ENCODE measurements around the gene DCAF15. TPM values are rescaled to one million over a fixed set of nuclear protein-coding genes. Genes with fewer than 3 reads are reported as not detected.

Gene DCAF15, protein sequence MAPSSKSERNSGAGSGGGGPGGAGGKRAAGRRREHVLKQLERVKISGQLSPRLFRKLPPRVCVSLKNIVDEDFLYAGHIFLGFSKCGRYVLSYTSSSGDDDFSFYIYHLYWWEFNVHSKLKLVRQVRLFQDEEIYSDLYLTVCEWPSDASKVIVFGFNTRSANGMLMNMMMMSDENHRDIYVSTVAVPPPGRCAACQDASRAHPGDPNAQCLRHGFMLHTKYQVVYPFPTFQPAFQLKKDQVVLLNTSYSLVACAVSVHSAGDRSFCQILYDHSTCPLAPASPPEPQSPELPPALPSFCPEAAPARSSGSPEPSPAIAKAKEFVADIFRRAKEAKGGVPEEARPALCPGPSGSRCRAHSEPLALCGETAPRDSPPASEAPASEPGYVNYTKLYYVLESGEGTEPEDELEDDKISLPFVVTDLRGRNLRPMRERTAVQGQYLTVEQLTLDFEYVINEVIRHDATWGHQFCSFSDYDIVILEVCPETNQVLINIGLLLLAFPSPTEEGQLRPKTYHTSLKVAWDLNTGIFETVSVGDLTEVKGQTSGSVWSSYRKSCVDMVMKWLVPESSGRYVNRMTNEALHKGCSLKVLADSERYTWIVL
- polyA plus RNA-seq (2013, experiment 1 of 2): 46.5 TPM
- 48.3 TPM for polyA plus RNA-seq (2013, experiment 2 of 2)

DNA sequence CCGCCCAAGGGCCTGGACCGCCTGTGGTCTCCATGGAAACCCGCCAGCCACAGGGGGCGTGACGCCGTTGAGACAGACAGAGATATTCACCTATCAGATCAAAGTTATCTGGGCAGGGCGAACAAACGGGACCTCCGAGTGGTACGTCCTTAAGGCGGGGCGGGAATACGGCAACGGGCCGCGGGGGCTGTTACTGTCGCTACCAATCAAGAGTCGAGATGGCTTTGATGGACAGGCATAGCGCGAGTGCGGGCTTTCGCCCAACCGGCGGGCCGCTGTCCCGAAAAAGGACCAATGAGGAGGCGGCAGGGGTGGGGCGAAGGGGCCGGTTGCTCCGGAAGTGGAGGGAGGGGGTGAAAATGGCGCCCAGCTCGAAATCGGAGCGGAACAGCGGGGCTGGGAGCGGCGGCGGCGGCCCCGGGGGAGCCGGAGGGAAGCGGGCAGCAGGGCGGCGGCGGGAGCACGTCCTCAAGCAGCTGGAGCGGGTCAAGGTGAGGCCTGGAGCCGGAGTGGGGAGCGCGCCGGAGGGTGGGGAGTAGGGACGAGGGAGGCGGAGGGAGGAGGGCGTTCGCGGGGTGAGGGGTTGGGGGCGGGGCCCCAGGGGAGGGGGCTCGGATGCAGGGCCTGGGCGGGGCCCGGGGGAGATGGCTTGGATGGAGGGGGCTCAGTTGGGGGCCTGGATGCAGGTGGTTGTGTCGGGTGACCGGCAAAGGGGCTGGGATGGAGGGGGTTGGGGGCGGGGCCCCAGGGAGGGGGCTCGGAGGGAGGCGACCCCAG lies at the start of gene DCAF15:
Gene DCAF15, plus strand, starts transcription at position 356 of the 777 bp plus-strand sequence. Its CDS starts 4 bp downstream, at position 360.
- Histone ChIP-seq H3K9me3 (ENCODE audit: insufficient read depth, low read depth, low read length) (no peaks in the 10 kb centered on the region), H3K4me1 (ENCODE audit: insufficient read depth, low read length) (peaks cover 4% of the 10 kb centered on the region; the same call in 1 of the 2 replicates), H3K27ac (ENCODE audit: low read depth, low read length) (peak within 1 kb of the TSS; percentile 97), H3K4me3 (ENCODE audit: low read length) (peak within 1 kb of the TSS; percentile 68), H3K36me3 (ENCODE audit: insufficient read depth, low read length) (peaks cover 35% of the 10 kb centered on the region), H3K27me3 (ENCODE audit: insufficient read depth, low read length) (no peaks in the 10 kb centered on the region), H3K9ac (ENCODE audit: low read depth, low read length) (peak within 1 kb of the TSS; percentile 97)
- WGBS: 1% methylated on average over 56 of the region's 65 CpGs

DNA sequence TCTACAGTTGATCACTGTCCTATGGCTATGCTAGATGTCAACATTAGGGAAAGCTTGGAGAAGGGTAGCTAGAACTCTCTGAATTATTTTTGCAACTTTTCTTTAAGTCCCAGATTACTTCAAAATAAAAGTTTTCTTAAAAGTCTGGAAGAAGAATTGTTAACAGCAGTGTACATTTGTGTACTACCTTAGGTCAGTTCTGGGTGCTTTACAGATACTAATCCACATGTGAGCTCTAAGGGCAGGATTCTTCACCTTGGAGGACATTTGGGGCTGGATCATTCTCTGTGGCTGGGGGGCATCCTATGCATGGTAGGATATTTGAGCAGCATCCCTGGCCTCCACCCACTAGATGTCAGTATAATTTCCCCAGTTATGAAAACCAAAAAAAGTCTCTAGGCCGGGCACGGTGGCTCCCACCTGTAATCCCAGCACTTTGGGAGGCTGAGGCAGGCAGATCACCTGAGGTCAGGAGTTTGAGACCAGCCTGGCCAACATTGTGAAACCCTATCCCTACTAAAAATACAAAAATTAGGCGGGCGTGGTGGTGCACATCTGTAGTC lies 49.2 kb upstream of the DCAF15 start:
- WGBS: 87% methylated on average over 4 of the region's 4 CpGs
- H3K27me3 ChIP-seq (ENCODE audit: insufficient read depth, low read length): peaks cover 13% of the 10 kb centered on the region
- 0 out of 2 replicates have a peak, but pooled peaks cover 3% of the 10 kb centered on the region for H3K4me1 ChIP-seq (ENCODE audit: insufficient read depth, low read length)
- no peak overlapping the region for H3K9ac ChIP-seq (ENCODE audit: low read depth, low read length)
- H3K27ac ChIP-seq (ENCODE audit: low read depth, low read length): no peak overlapping the region
- H3K4me3 ChIP-seq (ENCODE audit: low read length): no peak overlapping the region
- H3K9me3 ChIP-seq (ENCODE audit: insufficient read depth, low read depth, low read length): no peaks in the 10 kb centered on the region
- H3K36me3 ChIP-seq (ENCODE audit: insufficient read depth, low read length): no peaks in the 10 kb centered on the region

DNA sequence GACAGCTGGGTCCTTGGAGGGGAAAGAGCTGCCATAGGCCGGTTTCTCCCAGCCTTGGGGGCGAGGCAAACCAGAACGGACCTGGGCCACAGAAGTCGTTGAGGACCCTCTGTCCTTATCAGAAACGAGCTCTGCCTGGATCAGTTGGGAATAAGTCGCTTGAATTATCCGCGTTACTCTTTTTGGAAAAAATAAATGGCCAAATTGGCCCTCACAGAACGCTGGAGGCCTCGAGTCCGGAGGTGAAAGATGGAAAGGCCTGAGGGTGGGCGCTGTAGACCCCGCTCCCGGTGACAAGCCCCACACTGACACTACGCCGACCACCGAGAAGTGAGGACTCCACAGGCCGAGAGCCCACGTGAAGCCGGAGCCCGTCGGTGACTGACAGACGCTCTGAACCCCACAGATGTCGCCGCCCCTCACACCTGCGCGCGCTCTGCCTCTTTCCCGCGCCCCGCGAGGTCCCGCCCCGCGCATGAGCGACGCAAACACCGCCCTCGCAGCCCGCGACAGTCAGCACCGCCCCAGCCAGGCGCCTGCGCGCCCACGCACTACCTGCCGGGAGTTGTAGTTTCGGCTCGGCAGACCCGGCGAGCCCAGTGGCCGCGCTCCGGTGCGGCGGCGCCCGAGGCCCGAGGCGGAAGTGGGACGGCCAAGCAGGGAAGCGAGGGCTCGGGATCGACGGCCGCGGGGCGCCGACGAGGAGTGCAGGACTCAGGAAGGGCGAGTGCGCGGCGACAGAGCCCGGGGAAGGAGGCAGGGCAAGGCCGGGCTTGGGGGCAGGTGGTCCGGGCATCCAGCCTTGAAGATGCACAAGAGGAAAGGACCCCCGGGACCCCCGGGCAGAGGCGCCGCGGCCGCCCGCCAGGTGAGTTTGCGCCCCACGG lies 46.4 kb upstream of the DCAF15 start, which contains the start of the genes BRME1 and CC2D1A:
Gene BRME1, minus strand, starts transcription at position 484 of the 887 bp plus-strand sequence. CDS start 1,225 bp downstream, outside the sequence.
Gene CC2D1A, plus strand, starts transcription at position 568 of the 887 bp plus-strand sequence. Its CDS starts 241 bp downstream, at position 809.
- peak within 1 kb of the TSS; percentile 82 for H3K4me3 ChIP-seq (ENCODE audit: low read length)
- H3K27ac ChIP-seq (ENCODE audit: low read depth, low read length): no peak within 1 kb of the TSS

DNA sequence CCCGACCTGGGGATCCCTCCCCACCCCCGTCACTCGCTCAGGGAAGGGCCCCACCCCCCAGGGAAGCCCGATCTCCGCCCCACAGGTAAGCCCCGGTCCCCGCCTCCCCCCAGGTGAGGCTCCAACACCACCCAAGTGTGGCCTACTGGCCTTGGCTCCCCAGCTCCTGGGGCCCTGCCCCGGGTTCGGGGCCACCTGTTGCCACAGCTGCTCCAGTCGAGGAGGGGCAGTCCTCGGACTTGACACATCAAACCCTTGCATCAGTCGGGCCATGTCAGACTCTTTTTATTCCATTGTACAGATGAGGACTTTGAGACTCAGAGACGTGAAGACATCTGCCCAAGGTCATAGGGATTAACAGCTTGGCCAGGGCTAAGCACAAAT lies 45.8 kb upstream of the DCAF15 start:
- Histone ChIP-seq H3K4me1 (ENCODE audit: insufficient read depth, low read length) (0 out of 2 replicates have a peak, but pooled peaks cover 3% of the 10 kb centered on the region), H3K9me3 (ENCODE audit: insufficient read depth, low read depth, low read length) (no peaks in the 10 kb centered on the region), H3K4me3 (ENCODE audit: low read length) (peak overlapping the region; percentile 82), H3K27me3 (ENCODE audit: insufficient read depth, low read length) (peaks cover 13% of the 10 kb centered on the region), H3K27ac (ENCODE audit: low read depth, low read length) (no peak overlapping the region), H3K9ac (ENCODE audit: low read depth, low read length) (peak overlapping the region; percentile 76; the same call in 1 of the 2 replicates), H3K36me3 (ENCODE audit: insufficient read depth, low read length) (peaks cover 12% of the 10 kb centered on the region)
- WGBS: 13% methylated on average over 13 of the region's 13 CpGs

More for the DNA sequence above, 46.4 kb upstream of the DCAF15 start, which contains the start of the genes BRME1 and CC2D1A:
- WGBS: 13% methylated on average over 86 of the region's 86 CpGs
- Histone ChIP-seq H3K27me3 (ENCODE audit: insufficient read depth, low read length) (peaks cover 13% of the 10 kb centered on the region), H3K9ac (ENCODE audit: low read depth, low read length) (peak within 1 kb of the TSS; percentile 76), H3K36me3 (ENCODE audit: insufficient read depth, low read length) (peaks cover 10% of the 10 kb centered on the region), H3K9me3 (ENCODE audit: insufficient read depth, low read depth, low read length) (no peaks in the 10 kb centered on the region), H3K4me1 (ENCODE audit: insufficient read depth, low read length) (0 out of 2 replicates have a peak, but pooled peaks cover 3% of the 10 kb centered on the region)

DNA sequence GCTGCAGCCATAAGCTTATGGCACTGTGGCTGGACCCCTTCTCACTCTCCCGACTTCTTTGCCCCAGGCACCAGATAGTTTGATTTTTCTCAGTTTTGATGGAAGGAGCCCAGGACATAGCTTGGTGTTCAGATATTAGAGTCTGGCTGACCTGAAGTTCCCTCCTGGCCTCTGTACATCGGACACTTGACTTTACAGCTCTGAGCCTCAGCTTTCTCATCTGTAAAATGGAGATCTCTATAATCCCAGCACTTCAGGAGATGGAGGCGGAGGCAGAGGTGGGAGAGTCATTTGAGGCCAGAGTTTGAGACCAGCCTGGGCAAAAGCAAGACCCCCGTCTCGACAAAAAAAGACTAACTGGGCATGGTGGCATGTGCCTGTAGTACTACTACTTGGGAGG lies 45.4 kb upstream of the DCAF15 start:
- Histone ChIP-seq H3K9ac (ENCODE audit: low read depth, low read length) (peak overlapping the region; percentile 52; the same call in 1 of the 2 replicates), H3K27me3 (ENCODE audit: insufficient read depth, low read length) (peaks cover 13% of the 10 kb centered on the region), H3K4me1 (ENCODE audit: insufficient read depth, low read length) (0 out of 2 replicates have a peak, but pooled peaks cover 3% of the 10 kb centered on the region), H3K36me3 (ENCODE audit: insufficient read depth, low read length) (peaks cover 12% of the 10 kb centered on the region), H3K4me3 (ENCODE audit: low read length) (peak overlapping the region; percentile 82), H3K27ac (ENCODE audit: low read depth, low read length) (no peak overlapping the region), H3K9me3 (ENCODE audit: insufficient read depth, low read depth, low read length) (no peaks in the 10 kb centered on the region)
- 97% methylated on average over 5 of the region's 5 CpGs for WGBS

DNA sequence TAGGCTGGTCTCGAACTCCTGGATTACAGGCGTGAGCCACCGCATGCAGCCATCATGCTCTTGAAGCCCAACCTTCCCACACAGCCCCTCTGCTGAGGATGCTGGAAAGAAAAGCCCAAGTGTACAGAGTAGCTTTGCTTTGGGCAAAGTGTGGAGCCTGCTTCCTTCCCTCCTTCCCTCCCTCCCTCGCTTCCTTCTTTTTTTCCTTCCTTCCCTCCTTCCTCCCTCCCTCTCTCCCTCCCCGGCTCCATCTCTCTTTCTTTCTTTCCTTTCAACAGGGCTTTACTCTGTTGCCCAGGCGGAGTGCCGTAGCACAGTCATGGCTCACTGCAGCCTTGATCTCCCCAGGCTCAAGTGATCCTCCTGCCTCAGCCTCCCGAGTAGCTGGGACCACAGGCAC lies 43.6 kb upstream of the DCAF15 start:
- 92% methylated on average over 8 of the region's 8 CpGs for WGBS
- H3K27ac ChIP-seq (ENCODE audit: low read depth, low read length): no peak overlapping the region
- H3K4me1 ChIP-seq (ENCODE audit: insufficient read depth, low read length): 0 out of 2 replicates have a peak, but pooled peaks cover 3% of the 10 kb centered on the region
- H3K36me3 ChIP-seq (ENCODE audit: insufficient read depth, low read length): peaks cover 27% of the 10 kb centered on the region
- peaks cover 13% of the 10 kb centered on the region for H3K27me3 ChIP-seq (ENCODE audit: insufficient read depth, low read length)
- no peak overlapping the region for H3K9ac ChIP-seq (ENCODE audit: low read depth, low read length)
- no peak overlapping the region for H3K4me3 ChIP-seq (ENCODE audit: low read length)
- no peaks in the 10 kb centered on the region for H3K9me3 ChIP-seq (ENCODE audit: insufficient read depth, low read depth, low read length)

DNA sequence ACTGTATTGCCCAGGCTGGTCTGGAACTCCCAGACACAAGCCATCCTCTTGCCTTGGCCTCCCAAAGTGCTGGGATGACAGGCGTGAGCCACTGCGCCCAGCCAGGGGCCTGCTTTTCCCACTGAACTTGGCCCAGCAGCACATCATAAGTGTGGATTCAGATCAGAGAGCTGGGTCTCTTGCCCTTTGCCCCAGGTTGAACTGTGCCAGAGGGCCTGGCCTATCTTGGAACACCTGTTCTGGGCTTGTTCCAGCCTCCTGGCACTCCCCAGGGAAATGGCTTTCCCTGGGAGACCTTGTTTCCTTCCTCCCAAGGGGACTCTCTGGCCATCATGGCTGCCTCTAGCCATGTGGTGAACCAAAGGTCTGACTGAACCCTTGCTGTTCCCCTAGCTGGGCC lies 42.9 kb upstream of the DCAF15 start:
- Histone ChIP-seq H3K4me1 (ENCODE audit: insufficient read depth, low read length) (0 out of 2 replicates have a peak, but pooled peaks cover 3% of the 10 kb centered on the region), H3K27me3 (ENCODE audit: insufficient read depth, low read length) (peaks cover 13% of the 10 kb centered on the region), H3K27ac (ENCODE audit: low read depth, low read length) (no peak overlapping the region), H3K9ac (ENCODE audit: low read depth, low read length) (no peak overlapping the region), H3K9me3 (ENCODE audit: insufficient read depth, low read depth, low read length) (no peaks in the 10 kb centered on the region), H3K4me3 (ENCODE audit: low read length) (no peak overlapping the region), H3K36me3 (ENCODE audit: insufficient read depth, low read length) (peaks cover 30% of the 10 kb centered on the region)
- WGBS: 94% methylated on average over 2 of the region's 2 CpGs

DNA sequence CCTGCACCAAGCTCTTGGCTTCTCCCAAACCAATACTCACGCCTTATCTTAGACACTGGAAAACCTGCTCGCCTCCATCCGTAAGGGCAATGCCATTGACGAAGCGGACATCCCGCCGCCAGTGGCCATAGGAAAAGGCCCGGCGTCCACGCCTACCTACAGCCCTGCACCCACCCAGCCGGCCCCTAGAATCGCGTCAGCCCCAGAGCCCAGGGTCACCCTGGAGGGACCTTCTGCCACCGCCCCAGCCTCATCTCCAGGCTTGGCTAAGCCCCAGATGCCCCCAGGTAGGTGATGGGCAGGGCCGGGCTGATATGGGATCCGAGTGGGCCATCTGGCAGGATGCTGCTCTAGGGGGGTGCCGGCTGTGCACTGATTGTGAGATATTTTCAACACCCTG lies 39.0 kb upstream of the DCAF15 start:
- no peak overlapping the region for H3K27ac ChIP-seq (ENCODE audit: low read depth, low read length)
- H3K4me1 ChIP-seq (ENCODE audit: insufficient read depth, low read length): no peaks in the 10 kb centered on the region
- H3K9me3 ChIP-seq (ENCODE audit: insufficient read depth, low read depth, low read length): no peaks in the 10 kb centered on the region
- H3K36me3 ChIP-seq (ENCODE audit: insufficient read depth, low read length): peaks cover 59% of the 10 kb centered on the region
- H3K9ac ChIP-seq (ENCODE audit: low read depth, low read length): no peak overlapping the region
- no peaks in the 10 kb centered on the region for H3K27me3 ChIP-seq (ENCODE audit: insufficient read depth, low read length)
- WGBS: 97% methylated on average over 17 of the region's 17 CpGs
- H3K4me3 ChIP-seq (ENCODE audit: low read length): no peak overlapping the region

DNA sequence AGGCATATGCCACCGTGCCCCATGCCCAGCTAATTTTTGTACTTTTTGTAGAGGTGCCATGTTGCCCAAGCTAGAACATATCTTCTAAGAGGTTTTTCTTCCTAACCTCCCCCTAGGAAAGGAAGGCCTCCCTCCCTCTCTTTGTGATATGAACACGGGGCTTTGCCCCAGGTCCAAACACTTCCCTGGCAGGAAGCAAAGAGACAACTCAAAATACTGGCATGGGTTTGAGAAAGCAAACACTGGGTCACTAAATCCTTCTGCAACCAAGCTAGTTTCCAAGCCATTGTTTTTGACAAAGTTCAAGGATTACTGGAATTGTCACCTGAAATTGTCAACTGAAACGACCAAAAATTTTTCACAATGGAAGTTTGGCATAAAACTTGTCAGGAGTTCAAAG lies 37.5 kb upstream of the DCAF15 start:
- 90% methylated on average over 3 of the region's 3 CpGs for WGBS
- Histone ChIP-seq H3K27ac (ENCODE audit: low read depth, low read length) (no peak overlapping the region), H3K4me3 (ENCODE audit: low read length) (no peak overlapping the region), H3K4me1 (ENCODE audit: insufficient read depth, low read length) (no peaks in the 10 kb centered on the region), H3K9me3 (ENCODE audit: insufficient read depth, low read depth, low read length) (no peaks in the 10 kb centered on the region), H3K27me3 (ENCODE audit: insufficient read depth, low read length) (no peaks in the 10 kb centered on the region), H3K9ac (ENCODE audit: low read depth, low read length) (no peak overlapping the region), H3K36me3 (ENCODE audit: insufficient read depth, low read length) (peaks cover 67% of the 10 kb centered on the region)
